HG03457 (cell line): ENCODE measurements around the gene FAM163B.

Experiments
- ATAC-seq: cut with Tn5 transposase; IDR thresholded peaks from one replicate; pipeline ENCODE4 v1.9.1; 2021; ENCODE audit warnings: moderate number of reproducible peaks; ENCODE audit not compliant: unreplicated experiment

FAM163B gene

DNA sequence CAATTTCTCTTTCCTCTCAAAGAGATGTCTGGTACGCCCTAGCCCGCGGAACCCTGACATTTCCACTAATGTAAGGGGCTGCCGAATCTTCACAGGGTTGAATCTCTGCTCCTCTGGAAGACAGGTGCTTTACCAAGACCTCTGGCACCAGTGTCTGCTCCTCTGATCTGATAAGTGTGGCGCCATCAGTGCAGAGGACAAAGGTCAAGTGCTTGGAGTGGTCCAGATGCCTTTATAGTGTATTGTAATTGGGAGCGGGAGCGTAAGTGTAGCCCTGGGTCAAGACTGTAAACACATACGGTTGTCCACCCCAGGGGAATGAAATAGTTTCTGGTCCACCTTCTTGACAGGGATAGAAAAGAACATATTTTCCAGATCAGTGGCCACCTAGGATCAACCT is 57.0 kb downstream of the FAM163B start:
- ATAC-seq, result no peak

DNA sequence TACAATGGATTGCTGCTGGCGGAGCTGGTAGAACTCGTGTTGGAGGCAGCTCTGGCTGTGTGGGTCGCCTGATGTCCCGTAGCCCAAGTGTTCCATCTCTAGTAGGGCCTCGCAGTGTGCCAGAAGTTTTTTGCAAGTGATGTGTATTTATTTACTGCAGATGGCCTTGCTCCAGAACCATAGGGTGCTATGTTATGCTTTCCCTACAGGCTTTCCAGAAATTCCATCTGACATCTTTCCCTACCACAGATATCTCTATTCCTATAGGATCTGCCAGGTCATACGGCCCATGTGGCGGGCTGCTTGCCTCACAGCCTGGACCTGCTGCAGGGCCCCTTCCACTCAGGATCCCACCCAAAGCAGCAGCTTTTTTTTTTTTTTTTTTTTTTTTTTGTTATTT is 57.7 kb downstream of the FAM163B start:
- ATAC-seq, result no peak

DNA sequence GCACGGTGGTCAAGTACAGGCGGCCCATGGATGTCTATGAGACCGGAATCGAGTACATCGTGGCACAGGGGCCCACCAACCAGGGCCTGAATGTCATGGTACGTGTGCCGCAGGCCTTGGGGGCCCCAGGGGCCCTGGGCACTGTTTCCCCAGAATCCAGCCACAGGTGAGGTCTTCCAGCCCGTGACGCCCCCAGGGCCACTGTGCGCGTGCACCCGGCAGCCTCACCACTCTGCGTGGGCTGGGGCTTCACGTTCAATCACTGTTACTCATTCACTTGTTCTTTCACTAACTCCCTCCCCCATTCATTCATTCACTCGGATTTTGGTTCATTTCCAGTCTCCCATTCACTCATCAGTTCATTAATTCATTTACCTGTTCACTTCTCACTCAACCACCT is 62.1 kb downstream of the FAM163B start:
- ATAC-seq, result no peak

DNA sequence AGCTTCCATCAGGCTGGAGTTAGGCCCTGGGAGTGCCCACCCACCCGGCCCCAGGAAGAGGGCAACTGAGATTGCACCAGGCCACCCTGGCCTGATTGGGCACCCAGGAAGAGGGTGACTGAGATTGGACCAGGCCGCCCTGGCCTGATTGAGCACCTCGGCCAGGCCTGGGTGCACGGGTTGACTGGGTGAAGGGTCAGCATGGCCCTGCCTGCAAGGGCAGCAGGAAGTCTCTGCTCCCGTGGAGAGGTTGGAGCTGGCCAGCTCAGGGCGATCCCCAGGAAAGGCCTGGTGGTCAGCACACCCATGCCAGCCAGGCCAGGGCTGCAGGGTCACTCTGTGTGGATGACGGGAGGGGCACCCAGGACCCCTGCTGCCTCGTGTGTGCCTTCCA is 62.9 kb downstream of the FAM163B start:
- ATAC-seq, result no peak

DNA sequence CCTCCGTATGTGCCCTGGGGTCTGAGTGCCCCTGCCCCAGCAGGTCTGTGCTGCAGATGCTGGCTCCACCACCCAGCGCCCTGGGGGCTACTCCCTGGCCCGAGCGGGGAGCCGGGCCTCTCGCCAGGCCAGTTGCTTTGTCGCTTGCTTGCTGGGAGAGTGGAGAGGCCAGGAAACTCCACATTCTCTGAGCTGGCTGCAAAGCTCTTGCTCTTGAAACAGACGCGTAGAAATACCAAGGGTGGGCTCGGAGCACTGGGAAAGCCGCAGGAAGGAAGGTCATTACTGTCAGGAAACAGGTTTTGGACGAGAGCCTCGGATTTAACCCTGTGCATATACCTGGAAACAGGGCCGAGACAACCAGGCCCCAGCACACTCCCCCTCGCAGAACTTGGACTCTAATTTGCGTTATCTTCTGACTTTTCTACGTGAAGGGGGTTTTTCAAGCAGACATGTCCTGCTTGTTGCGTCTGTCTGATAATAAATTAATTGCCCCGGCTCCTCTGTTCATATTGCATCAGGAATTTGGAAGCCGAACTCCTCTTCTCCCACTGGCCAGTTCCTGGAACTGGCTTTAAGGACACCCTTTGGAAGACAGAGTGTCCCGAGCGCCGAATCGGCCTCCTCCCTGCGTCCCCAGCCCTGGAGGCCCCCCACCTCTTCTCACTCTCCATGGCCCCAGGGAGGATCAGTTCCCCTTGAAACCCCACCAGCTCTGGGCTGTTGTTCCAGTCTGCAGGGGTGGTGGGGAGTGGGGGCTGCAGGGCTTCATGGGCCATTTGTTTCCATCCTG is 63.5 kb downstream of the FAM163B start:
- ATAC-seq, result no peak

DNA sequence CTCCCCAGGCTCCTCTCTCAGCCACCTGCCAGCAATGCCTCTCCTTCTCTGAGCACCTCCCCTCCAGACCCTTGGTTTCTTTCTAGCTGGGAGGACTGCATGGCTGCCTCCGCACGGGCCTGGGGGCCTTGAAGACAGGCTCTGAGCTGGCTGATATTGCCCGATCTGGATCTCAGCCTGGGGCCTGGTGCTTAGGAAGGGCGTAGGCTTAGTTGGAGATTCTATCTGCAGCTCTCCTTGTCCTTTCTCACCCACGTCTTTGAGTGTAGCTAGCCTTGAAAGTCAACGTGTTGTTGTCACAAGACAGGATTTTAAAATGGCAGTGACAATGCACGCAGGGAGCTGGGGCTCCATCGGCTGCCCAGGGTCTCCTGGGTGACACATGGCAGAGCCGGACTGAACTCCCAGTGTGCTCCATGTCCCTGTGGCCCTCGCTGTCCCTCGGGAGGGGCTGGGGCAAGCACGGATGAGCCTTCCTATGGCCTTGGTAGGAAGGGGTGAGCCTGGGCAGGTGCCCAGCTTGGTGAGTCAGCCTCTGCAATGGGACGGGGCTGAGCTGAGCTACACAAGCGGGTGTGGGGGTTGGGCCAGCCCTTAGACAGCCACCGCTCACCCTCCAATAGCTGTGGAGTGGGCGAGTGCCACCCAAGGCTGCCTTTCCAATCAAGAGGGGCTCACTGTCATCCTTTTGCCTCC is 65.3 kb downstream of the FAM163B start:
- no peak for ATAC-seq

DNA sequence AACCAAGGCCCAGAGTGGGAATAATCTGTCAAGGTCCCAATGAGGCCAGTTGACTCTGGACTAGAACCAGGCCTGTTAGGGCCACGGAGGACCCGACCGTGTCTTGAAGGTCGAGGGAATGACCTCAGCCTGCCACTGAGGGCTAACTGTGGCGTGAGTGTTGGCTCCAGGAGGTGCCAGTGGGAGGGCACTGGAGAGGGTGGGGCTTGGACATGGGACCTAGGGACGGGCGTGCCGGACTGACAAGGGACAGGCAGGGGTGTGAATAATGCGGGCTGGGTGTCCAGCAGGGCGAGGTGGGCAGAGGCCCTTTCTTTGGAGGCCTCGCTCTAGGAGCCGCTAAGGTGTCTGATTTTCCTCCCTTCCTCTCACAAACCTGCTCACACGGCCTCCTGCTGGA is 67.2 kb downstream of the FAM163B start:
- no peak for ATAC-seq

DNA sequence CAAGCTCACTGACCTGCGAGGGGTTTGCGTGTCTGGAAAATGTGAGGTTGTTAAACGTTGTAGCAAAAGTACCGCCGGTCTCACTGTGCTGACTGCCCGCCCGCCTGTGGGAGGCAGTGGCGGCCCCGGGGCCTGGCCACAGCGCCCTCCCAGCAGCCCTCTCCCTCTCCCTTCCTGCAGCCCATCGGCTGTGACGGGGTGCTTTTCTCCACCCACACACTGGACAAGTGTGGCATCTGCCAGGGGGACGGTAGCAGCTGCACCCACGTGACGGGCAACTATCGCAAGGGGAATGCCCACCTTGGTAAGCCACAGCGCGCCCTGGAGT is 68.5 kb downstream of the FAM163B start:
- ATAC-seq, result no peak

DNA sequence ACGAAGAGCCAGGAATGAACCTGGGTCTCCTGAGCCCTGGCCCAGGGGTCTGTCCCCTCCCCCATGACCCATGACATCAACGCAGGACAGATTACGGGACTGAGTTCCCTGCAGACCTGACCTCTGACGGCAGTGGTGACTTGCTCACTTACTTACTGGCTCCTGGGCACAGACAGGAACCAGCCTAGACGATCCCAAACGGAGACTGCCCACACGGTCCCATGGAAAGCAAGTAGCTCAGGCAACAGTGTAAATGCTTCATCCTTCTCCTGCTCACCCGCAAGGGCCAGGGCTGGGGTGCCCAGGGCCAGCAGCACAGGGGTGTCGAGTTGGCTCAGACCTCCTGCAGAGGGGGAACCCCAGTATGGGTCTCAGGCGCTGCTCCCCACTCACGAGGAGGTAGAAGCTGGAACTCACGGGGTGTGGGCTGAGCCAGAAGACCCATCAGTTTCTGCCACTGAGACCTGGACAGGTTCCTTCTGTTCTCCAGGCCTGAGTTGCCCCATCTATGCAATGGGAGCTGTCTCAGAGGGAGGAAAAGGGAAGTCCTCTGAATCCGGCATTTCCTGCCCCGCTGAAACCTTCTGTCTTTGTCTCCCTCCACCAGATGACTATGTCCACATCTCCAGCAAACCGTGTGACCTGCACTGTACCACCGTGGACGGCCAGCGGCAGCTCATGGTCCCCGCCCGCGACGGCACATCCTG is 69.0 kb downstream of the FAM163B start:
- no peak for ATAC-seq

DNA sequence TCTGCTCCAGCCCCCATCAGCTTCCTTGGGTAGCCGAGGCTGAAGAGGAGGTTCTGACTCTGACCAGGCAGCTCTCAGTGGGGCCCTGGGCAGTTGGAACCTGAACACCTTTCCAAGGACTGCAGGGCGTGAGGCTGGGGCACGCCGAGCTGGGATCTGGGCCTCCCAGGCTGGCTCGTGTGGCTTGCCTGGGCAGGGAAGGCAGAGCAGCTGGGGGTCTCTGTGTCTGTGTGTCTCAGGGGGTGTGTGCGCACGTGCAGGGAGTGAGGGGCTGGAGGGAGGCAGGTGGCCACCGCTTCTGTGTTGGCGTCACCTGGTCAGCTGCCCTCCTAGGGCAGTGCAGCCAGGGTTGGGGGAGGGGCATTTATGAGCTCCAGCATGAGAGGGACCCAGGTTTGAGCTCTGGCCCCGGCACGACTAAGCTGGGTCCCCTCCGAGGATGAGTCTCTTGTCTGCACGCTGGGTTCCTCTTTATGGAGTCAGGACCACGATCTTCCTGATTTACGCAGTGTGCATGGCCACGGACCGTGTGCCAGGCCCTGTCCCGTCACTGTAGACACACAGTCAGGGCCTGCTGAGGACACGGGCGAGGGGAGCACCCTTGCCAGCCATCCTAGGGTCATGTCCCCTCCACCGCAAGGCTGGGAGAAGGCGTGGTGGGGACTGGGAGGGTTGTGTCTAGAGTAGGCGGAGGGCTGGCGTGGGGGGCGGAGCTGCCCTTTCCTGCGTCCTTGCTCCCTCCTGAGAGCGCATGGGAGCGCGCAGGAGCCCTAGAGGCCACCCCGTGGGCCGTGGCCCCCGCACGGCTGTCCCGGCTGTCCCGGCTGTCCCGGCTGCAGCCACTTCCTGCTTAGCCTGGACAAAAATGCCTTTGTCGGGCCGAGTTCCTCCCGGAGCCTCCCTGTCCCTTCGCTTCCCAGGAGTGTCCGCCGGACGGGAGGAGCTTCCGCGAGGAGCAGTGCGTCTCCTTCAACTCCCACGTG is 70.0 kb downstream of the FAM163B start:
- no peak for ATAC-seq

DNA sequence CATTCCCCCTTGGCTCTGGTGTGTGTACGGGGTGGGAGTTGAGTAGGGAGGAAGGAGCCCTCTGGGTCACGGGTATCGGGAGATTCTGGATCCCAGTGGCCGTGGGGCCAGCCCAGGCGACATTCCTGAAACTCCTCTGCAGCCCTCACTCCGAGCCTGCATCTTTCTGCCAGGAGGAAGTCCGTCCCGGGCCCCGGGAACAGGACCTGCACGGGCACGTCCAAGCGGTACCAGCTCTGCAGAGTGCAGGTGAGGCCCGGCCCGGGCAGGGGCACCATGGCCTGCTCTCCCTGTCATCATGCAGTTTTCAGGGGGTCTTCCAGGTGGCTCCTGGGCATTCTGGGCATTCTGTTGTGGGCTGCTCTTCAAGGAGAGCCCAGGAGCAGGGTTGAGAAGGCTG is 71.0 kb downstream of the FAM163B start:
- ATAC-seq, result no peak

DNA sequence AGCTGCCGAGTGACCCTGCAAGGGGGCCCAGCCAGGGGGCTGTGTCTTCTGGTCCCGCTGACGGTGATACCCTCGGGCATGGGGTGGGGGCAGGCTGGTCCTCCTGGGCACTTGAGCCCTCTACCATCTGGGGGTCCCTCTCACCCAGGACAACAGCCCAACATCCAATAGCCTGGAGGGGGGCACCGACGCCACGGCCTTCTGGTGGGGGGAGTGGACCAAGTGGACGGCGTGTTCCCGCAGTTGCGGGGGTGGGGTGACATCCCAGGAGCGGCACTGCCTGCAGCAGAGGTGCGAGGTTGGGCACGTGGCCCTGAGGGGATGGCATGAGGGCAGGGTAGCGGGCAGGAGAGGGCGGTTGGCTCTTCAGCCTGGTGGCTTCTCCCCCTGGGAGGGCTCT is 71.9 kb downstream of the FAM163B start:
- ATAC-seq, result no peak

DNA sequence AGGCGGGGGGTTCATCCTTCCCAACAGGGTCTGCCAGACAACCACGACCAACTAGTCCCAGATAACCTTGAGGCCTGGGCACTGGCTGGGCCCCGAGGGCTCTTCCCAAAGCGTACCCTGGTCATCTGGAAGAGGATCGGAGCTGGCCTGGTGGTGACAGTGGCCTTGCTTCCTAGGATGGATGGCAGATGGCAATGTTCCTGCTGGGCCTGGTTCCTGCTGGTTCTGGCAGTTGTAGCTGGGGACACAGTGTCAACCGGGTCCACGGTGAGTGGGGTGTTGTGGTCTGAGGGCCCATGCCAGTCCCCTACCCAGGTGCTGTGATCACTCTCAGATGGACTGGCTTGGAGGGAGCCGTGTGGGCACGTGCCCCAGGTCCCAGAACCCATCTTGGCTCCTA is 72.7 kb downstream of the FAM163B start:
- no peak for ATAC-seq

DNA sequence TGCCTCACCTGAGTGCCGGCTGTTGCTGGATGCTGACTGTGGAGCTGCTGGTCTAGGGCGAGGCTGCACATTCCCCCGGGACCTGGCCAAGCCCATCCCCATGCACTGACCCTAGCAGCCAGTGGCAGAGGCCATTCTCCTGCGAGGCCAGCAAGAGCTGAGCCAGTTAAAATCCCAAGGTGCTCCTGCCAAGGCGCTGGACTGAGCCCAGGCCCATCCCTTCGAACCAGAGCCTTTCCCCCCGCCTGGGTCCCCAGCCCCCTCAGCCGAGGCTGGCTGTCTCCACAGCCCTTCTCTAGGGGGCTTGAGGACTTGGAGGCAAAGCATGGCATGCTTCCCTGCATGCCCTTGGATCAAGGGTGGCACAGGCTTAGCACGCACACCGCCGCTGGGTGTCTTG is 73.1 kb downstream of the FAM163B start:
- no peak for ATAC-seq

DNA sequence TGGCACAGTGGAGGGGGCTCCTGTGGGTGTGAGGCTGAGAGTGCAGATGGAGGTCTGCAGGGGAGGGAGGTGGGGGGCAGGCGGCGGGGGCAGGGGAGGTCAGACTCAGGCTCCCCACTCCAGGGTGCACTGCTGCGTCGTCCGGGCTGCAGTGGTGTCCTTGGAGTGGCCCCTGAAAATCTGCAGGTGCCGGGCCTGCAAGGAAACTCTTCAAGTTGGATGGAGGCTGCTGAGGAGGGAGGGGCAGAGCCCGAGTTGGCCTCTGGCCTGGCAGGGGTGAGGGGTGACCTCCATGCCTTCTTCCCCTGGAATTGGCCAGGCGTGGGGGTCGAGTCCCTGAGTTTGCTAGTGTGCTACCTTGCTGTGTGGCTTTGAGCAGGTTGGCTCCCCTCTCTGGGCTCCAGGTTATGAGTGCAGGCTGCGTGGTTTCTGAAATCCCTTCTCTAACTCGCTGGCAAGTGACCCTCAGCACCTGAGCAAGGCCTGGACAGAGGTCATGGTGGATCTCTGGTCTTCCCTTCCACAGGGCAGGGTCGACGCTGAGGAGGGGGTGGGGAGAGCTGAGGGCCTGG is 73.8 kb downstream of the FAM163B start:
- ATAC-seq, result no peak

DNA sequence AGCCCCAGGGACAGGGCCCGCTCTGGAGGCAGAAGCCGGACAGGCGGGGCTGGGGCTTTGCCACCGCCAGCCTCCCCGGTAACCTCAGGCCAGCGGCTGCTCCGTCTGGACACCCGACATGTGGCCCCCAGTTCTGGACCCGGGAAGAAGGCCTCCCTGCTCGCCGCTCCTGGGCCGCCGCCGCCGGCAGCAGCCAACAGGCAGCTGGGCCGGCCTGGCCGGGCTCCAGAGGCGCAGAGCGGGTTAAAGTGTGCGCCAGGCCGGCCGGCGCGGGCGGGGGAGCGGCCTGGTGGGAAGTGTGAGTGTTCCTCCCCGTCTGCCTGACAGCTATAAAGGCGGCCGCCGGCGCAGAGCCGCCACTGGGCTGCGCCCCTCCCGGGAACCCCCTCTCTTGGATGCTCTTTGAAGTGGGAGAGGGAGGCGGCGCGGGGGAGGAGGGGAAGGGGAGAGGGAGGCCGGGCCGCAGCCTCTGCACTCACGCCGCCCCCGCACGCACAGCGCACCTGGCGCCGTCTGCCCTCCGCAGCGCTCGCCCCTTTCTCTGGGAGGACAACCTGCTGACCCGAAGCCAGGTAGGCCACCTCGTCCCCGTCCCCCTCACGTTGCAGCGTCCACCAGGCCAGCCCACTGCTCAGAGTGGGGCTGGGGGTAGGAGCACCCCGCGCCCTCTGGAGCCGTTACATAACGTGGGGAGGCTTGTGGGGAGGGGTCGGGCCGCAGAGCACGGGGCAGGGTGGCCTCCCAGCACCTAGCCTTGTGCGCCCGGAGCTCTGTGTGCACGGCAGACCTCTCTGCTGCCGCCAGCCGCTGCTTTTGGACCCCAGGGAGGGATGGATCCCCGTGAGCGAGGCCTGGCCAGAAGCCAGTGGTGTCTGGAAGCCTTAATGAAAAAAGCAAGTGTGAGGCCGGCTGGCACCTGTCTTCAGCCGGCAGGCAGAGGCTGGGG is 74.6 kb downstream of the FAM163B start, which contains the start of gene ADAMTSL2:
TSS of gene ADAMTSL2 (plus strand) at position 359 of the 946 bp plus-strand sequence. CDS start 2,009 bp downstream, outside the sequence.
- ATAC-seq, result no peak

DNA sequence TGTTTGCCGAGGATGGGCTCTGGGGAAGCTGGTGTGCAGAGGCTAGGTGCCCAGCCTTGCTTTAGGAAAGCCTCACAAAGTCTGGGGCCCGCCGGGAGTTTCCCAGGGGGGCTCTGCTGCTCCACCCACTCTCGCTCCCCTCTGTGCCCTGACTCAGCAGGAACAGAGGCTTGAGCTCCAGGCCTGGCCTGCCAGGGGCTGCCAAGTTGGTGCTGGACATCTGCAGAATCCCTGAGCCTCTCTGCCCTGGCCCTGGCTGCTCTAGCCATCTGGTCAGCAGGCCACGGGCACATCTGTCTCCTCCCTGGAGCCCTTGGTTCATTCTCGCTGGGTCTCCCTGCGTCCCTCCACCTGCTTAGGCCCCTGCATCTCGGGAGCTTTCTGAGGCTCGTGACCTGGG is 75.3 kb downstream of the FAM163B start:
- no peak for ATAC-seq

DNA sequence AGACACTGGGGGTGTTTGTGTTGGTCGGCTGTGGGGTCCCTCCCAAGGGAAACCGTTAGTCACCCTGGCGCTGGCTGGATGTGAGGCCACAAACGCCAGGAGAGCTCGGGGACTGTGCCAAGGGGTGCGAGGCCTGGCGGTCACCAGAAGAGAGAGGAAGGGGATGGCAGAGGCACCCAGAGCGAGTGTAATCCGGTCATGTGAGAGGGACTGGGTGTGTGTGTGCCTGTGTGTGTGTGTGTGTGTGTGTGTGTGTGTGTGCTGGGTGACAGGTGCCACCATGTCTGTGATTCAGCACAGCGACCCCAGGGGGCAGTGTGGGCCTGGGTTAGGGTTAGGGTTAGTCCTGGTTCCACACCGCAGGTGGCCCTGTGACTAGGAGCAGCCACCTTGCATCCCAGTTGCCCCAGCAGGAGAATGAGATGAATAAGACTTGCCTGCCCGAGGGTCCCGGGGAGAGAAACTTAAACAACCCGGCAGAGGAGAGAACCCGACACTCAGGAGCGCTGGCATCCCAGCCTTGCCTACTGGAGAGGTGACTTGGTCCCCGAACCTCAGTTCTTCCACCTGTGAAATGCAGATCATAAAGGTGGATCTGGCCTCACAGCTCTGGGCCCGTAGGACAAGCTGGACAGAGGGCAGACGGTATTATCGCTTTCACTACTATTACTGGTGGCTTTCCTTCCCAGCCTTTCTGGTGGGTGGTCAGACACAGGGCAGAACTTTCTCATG is 76.1 kb downstream of the FAM163B start:
- no peak for ATAC-seq

DNA sequence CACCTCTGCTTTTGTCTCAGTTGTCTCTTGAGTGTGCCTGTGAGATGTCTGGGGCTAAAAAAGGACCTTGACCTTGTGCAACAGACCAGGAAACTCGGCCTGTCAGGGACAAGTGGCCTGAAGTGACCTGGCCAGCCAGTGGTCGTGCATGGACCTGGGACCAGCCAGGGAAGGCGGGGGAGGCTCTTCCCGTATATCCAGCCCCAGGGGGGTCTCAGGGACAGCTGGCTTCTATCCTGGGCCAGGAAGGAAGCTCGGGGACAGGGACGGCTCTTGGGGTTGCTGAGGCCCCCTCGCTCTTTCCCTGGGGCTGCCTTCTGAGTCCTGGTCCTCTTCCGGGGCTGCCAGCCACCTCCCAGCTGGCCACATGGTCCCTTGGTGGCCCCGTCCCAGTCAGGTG is 77.9 kb downstream of the FAM163B start:
- ATAC-seq, result no peak
